Cardiac muscle cell (in vitro differentiated cells and primary cell): ENCODE data around the gene HMOX1. TPM values are rescaled to one million over a fixed set of nuclear protein-coding genes. Genes with fewer than 3 reads are reported as not detected.

Experiments used
- DNase-seq, 2 donors: peaks; one replicate each; pipeline versions ENCODE4 v3.0.0 to v3.0.0-alpha.2; 2010 to 2017; ENCODE audit warnings: low read depth in 1 of 2, low spot score in 1 of 2
- H3K27ac ChIP-seq: fragments of 200-600 bp; sonication (generic); 2 replicates; pipeline ENCODE4 v1.5.1; 2016
- H3K27me3 ChIP-seq: fragments of 200-600 bp; sonication (generic); 2 replicates; pipeline ENCODE4 v1.6.0; 2016; ENCODE audit warnings: control low read depth
- H3K36me3 ChIP-seq: fragments of 200-600 bp; sonication (generic); 2 replicates; pipeline ENCODE4 v1.5.1; 2016; ENCODE audit warnings: control low read depth
- H3K4me1 ChIP-seq: fragments of 200-600 bp; sonication (generic); 2 replicates; pipeline ENCODE4 v1.8.1; 2017; ENCODE audit warnings: low read depth, mild to moderate bottlenecking, mixed run types
- H3K4me3 ChIP-seq: fragments of 200-600 bp; sonication (generic); 2 replicates; pipeline ENCODE4 v1.5.1; 2016; ENCODE audit warnings: mild to moderate bottlenecking
- H3K9me3 ChIP-seq: fragments of 200-600 bp; sonication (generic); 2 replicates; pipeline ENCODE4 v1.5.1; 2017; ENCODE audit warnings: low read depth, mild to moderate bottlenecking, control low read depth
- polyA plus RNA-seq: library from polyadenylated mRNA; unstranded; fragments of >200 nt; fragmentation: Nextera tagmentation; extraction: Ambion mirVana; gene quantifications from 2 replicates; pipeline ENCODE4 v1.2.1, GENCODE V29; 2016
- total RNA-seq: library from RNA; depleted of rRNA; stranded (reverse); fragments of >200 nt; gene quantifications from 2 replicates; pipeline ENCODE4 v1.2.3, GENCODE V29; 2016
- TF ChIP-seq, protein P1 (sequence below): IDR thresholded peaks from 2 replicates; pipeline ENCODE4 v1.5.1; 2012; ENCODE audit warnings: low read depth, mild to moderate bottlenecking, low read length

The HMOX1 gene
- total and polyA plus RNA-seq, 2 experiments from 2014 or later = 1.6 to 2.1 TPM

GRCh38 chr22:35425971-35426800 is 45.3 kb downstream of the HMOX1 start:
- Histone ChIP-seq H3K27ac (peak overlapping the region; percentile 69), H3K9me3 (no peaks in the 10 kb centered on the region), H3K4me3 (no peak overlapping the region), H3K4me1 (peaks cover 6% of the 10 kb centered on the region), H3K36me3 (peaks cover 2% of the 10 kb centered on the region), H3K27me3 (no peaks in the 10 kb centered on the region)
- TF ChIP-seq, protein P1, sequence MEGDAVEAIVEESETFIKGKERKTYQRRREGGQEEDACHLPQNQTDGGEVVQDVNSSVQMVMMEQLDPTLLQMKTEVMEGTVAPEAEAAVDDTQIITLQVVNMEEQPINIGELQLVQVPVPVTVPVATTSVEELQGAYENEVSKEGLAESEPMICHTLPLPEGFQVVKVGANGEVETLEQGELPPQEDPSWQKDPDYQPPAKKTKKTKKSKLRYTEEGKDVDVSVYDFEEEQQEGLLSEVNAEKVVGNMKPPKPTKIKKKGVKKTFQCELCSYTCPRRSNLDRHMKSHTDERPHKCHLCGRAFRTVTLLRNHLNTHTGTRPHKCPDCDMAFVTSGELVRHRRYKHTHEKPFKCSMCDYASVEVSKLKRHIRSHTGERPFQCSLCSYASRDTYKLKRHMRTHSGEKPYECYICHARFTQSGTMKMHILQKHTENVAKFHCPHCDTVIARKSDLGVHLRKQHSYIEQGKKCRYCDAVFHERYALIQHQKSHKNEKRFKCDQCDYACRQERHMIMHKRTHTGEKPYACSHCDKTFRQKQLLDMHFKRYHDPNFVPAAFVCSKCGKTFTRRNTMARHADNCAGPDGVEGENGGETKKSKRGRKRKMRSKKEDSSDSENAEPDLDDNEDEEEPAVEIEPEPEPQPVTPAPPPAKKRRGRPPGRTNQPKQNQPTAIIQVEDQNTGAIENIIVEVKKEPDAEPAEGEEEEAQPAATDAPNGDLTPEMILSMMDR = no peak
- no peak for DNase-seq

DNA sequence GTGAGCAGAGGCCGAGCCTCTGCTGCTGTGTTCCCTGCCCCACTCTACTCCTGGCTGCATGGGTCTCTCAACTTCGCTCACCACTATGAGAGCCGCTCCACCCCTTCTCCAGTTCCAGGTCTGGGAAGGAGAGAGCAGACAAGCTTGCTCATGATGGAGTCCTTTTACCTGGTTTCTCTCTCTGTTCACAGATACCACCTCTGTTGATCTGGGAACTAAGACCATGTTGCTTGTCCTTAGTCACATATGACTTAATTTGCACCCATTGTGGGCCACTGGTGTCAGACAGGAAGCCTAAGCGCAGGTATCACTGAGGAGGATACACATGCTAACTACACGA is 45.9 kb downstream of the HMOX1 start:
- TF ChIP-seq, protein P1 = no peak
- peak overlapping the region; percentile 69 for H3K27ac ChIP-seq
- no peak overlapping the region for H3K4me3 ChIP-seq
- no peaks in the 10 kb centered on the region for H3K27me3 ChIP-seq
- H3K4me1 ChIP-seq = peaks cover 6% of the 10 kb centered on the region
- H3K9me3 ChIP-seq = no peaks in the 10 kb centered on the region
- DNase-seq = peak in 1 of 2 donors; percentile 35
- peaks cover 2% of the 10 kb centered on the region for H3K36me3 ChIP-seq

GRCh38 chr22:35430897-35431322 is 50.0 kb downstream of the HMOX1 start:
- Histone ChIP-seq H3K4me1 (peaks cover 6% of the 10 kb centered on the region), H3K9me3 (no peaks in the 10 kb centered on the region), H3K4me3 (no peak overlapping the region), H3K36me3 (no peaks in the 10 kb centered on the region), H3K27ac (no peak overlapping the region), H3K27me3 (no peaks in the 10 kb centered on the region)
- DNase-seq = peak; percentile 89 to 96
- TF ChIP-seq, protein P1 = peak; percentile 98

- H3K4me1 ChIP-seq = peaks cover 1% of the 10 kb centered on the region
- H3K4me3 ChIP-seq = no peak overlapping the region
- H3K27ac ChIP-seq = no peak overlapping the region
- DNase-seq = no peak
- H3K36me3 ChIP-seq = no peaks in the 10 kb centered on the region
- H3K27me3 ChIP-seq = no peaks in the 10 kb centered on the region
- H3K9me3 ChIP-seq = no peaks in the 10 kb centered on the region
- TF ChIP-seq, protein P1 = no peak
Measured at GRCh38 chr22:35431483-35432227, 50.8 kb downstream of the HMOX1 start.

DNA sequence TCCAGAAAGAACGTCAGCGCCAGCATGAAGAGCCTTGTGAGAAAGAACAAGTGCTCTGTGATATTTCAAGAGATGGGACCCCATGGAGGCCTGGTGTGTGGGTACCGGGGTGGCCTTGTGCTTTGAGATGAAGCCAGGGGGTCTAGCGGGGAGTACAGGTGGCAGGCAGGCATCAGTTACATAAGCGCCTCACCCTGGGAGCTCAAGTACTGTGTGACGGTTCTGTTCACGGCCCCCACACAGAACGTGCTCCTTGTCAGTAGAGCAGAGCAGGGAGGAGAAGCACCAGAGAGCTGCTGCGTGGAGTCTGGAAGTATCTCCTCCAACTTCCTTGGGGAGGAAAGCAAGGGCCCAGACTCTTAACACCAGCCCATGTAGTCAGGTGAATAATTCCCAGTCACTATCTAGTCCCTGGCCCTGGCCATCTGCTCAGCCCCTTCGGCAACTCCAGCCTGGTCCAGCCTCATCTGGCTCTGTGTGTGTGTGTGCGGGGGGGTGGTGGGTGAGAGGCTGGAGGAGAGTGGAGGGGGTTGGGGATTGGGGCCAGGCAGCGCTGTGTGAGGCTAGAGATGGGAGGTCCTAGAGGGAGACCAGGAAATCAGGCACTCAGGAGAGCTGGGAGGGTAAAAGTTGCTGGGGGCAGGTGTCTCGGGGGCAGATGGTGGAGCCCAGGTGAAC is 51.5 kb downstream of the HMOX1 start:
- Histone ChIP-seq H3K27me3 (no peaks in the 10 kb centered on the region), H3K9me3 (no peaks in the 10 kb centered on the region), H3K27ac (no peak overlapping the region), H3K4me1 (no peaks in the 10 kb centered on the region), H3K36me3 (no peaks in the 10 kb centered on the region), H3K4me3 (no peak overlapping the region)
- DNase-seq = no peak
- TF ChIP-seq, protein P1 = no peak
